Measurements from ENCODE around the gene MRPS18A.
A peak's percentile ranks its signal among the peaks of the same experiment; 100 is the strongest.

Gene MRPS18A

DNA sequence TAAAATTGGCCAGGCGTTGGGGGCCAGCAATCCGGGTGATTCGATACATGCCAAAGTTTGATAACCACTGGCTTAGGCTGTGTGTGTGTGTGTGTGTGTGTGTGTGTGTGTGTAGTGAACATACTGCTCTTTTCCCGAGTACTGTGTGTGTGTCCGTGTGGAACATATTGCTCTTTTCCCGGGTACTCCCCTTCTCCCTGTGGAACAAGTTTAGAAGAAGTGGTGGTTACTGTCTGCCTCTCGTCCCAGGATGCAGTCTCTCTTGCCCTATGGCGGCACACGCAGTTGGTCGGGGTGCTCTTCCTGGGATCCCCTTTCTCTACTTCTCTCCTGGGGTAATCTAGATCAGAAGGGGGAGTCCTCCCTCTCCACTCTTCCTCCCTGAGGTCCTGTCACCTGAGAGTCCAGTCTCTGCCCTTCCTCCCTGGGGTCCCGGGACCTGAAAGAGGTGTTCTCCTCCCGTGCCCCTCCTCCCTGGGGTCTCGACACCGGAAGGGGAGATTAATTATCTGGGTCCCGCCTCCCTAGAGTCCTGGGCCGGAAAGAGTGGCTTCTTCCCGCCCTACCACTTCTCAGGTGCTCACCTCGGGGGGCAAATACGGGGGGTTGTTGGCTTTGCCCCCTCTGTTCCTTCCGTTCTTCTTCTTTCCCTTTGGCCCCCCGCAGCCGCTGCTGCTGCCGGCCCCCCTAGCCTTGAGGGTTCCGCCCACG is 59.0 kb downstream of the MRPS18A start:
- no peaks in the 10 kb centered on the region for H3K9me3 ChIP-seq (ENCODE audit: control insufficient read depth in 2 of 2, low read length in 2 of 2)
- peak overlapping the region; percentile 92 to 93 for H3K4me3 ChIP-seq (ENCODE audit: low read length in 2 of 2)
- peaks cover 16 to 17% of the 10 kb centered on the region in 2 donors for H3K4me1 ChIP-seq (ENCODE audit: control insufficient read depth in 2 of 2, insufficient read depth in 2 of 2, low read length in 2 of 2)
- H3K27me3 ChIP-seq (ENCODE audit: control insufficient read depth in 2 of 2, insufficient read depth in 2 of 2, low read length in 2 of 2), result no peaks in the 10 kb centered on the region
- H3K36me3 ChIP-seq (ENCODE audit: control insufficient read depth in 2 of 2, insufficient read depth in 2 of 2, low read length in 2 of 2), result peaks cover 25 to 32% of the 10 kb centered on the region in 2 donors
- peak overlapping the region; percentile 94 to 96 for H3K9ac ChIP-seq (ENCODE audit: low read depth in 1 of 2, low read length in 2 of 2)
- H3K27ac ChIP-seq (ENCODE audit: low read depth in 2 of 2, low read length in 2 of 2), result peak overlapping the region; percentile 86 to 88

DNA sequence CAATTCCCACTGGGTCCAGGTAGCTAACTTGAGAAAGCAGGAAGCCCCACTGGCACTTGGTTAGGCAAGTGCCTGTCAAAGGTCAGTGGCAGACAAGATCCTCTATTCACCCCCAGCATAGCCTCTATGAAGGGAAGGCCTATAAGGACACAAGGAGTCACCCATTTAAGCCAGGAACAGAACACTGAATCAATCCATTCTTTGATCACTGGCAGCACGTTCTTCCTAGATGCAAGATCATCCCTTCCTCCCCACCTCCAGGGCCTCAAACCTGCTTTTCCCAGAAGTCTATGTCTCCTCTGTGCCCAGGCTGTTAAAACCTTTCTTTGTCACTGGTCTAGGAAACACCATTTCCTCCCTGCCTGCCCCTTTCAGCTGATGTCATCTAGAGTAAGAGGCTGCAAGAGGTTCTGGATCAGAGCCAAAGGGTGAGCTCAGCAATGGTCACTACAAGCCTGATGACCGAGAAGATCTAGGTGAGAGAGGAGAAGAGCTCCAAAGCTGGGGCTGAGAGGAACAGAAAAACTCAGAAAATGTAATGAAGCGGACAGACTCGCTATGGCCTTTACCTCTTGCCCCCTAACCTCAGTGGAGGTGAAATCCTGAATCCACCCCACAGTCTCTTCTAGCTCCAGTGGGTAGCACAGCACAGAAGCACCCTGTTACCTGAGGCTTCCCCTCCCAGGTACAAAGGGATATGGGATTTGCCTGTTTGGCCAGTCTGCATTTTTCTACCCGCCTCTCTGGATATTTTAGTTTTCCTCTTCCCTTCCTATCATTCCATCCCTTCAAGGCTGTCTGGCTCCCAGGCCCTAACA is 60.4 kb downstream of the MRPS18A start:
- Histone ChIP-seq H3K4me3 (ENCODE audit: low read length in 2 of 2) (peak overlapping the region; percentile 1 to 35), H3K9ac (ENCODE audit: low read depth in 1 of 2, low read length in 2 of 2) (peak overlapping the region; percentile 39 to 58), H3K27ac (ENCODE audit: low read depth in 2 of 2, low read length in 2 of 2) (peak overlapping the region; percentile 38 to 43)

DNA sequence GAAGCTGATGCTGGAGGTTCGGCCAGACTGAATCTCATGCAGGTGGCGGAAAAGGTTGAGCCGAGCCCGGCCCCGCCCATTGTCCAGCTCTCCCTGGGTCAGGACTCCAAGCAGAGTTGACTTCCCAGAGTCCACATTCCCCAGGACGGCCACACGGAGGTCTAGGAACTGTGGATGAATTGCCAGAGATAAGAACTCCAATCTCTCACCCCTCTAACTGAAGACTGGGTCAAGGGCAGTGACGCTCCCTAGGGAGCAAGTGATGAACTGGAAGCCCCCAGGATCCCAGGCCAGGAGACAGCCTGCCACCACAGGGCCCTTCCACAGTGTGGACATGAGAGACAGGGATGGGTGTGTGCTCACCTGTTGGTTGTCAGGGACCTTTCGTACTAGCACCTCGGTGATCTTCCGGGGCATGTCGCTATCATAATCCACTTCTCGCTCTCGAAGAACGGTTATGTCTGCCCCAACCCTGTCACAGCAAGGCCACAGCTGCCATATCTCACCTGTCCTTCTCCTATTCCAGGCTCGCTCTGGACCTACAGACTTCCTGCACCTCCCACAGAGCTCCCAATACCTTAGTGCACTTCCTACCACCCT is 62.1 kb downstream of the MRPS18A start:
- Histone ChIP-seq H3K9me3 (ENCODE audit: control insufficient read depth in 2 of 2, low read length in 2 of 2) (no peaks in the 10 kb centered on the region), H3K27ac (ENCODE audit: low read depth in 2 of 2, low read length in 2 of 2) (no peak overlapping the region), H3K9ac (ENCODE audit: low read depth in 1 of 2, low read length in 2 of 2) (no peak overlapping the region), H3K4me3 (ENCODE audit: low read length in 2 of 2) (no peak overlapping the region), H3K36me3 (ENCODE audit: control insufficient read depth in 2 of 2, insufficient read depth in 2 of 2, low read length in 2 of 2) (peaks cover 53 to 58% of the 10 kb centered on the region in 2 donors), H3K4me1 (ENCODE audit: control insufficient read depth in 2 of 2, insufficient read depth in 2 of 2, low read length in 2 of 2) (peaks cover 14 to 16% of the 10 kb centered on the region in 2 donors), H3K27me3 (ENCODE audit: control insufficient read depth in 2 of 2, insufficient read depth in 2 of 2, low read length in 2 of 2) (no peaks in the 10 kb centered on the region)

More for the DNA sequence above, 60.4 kb downstream of the MRPS18A start:
- Histone ChIP-seq H3K36me3 (ENCODE audit: control insufficient read depth in 2 of 2, insufficient read depth in 2 of 2, low read length in 2 of 2) (peaks cover 36 to 41% of the 10 kb centered on the region in 2 donors), H3K4me1 (ENCODE audit: control insufficient read depth in 2 of 2, insufficient read depth in 2 of 2, low read length in 2 of 2) (peaks cover 14 to 16% of the 10 kb centered on the region in 2 donors), H3K27me3 (ENCODE audit: control insufficient read depth in 2 of 2, insufficient read depth in 2 of 2, low read length in 2 of 2) (no peaks in the 10 kb centered on the region), H3K9me3 (ENCODE audit: control insufficient read depth in 2 of 2, low read length in 2 of 2) (no peaks in the 10 kb centered on the region)

DNA sequence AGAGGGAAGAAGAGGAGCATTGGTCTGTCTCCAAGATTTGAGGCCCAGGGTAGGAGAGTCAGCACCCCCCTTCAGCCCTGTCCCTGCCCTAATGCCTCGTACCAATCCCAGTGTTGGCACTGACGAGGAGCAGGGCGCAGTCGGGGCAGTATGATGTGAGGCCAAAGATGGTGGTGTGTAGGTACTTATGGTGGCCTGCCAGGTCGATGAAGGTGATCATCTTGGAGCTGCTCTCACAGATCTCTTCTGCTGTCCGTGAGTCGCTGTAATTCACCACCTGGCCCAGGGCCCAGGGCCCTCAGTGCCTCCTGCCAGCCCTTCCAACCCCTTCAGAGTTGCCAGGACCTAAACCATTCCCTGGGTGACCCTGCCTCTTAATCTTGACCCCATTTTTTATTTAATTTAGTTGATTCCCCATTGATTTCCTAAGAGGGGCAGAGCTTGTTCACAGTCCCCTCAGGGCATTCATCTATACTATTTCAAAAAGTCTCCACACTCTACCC is 62.8 kb downstream of the MRPS18A start:
- Histone ChIP-seq H3K36me3 (ENCODE audit: control insufficient read depth in 2 of 2, insufficient read depth in 2 of 2, low read length in 2 of 2) (peaks cover 58 to 63% of the 10 kb centered on the region in 2 donors), H3K4me1 (ENCODE audit: control insufficient read depth in 2 of 2, insufficient read depth in 2 of 2, low read length in 2 of 2) (peaks cover 9 to 10% of the 10 kb centered on the region in 2 donors), H3K9ac (ENCODE audit: low read depth in 1 of 2, low read length in 2 of 2) (no peak overlapping the region)

DNA sequence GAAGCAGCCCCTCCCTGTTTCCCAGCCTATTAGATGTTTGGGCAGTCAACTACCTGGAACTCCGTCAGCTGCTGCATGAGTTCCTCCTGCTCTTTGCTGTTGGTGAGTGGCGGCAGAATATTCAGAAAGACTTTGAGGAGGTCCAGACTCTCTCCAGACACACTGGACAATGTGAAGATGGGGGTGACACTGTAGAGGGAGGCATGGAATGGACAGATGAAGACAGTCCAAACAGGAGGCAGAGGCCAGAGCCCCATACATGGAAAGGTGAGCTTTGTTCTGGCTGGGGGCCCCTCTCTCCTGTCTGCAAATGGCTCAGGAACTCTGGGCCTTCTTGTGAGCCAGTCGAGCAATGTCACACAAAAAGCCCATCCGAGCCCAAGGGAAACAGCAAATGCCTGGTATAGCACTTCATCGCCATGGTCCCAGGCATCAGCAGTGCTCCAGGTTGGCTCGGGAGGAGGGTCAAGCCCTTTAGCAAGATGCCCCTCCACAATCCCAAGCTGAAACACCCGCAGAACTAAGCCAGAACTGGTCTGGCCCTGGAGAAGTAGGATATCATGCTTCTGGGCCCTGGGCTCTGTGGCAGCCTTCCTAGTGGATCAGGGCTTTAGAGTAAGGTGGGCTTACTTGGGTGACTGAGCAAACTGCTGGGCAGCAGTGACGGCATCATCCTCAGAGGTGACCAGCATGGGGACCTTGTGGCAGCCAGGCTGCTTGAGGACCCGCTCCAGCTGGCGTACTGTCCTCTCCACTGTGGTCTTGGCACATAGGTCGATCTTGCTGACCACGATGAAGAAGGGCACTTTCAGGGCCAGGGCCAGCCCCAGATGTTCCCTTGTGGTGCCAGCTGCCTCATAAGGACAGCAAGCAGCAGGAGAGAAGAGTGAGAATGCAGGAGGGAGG is 63.5 kb downstream of the MRPS18A start:
- H3K9ac ChIP-seq (ENCODE audit: low read depth in 1 of 2, low read length in 2 of 2), result no peak overlapping the region
- H3K27ac ChIP-seq (ENCODE audit: low read depth in 2 of 2, low read length in 2 of 2), result no peak overlapping the region
- H3K9me3 ChIP-seq (ENCODE audit: control insufficient read depth in 2 of 2, low read length in 2 of 2), result no peaks in the 10 kb centered on the region
- H3K27me3 ChIP-seq (ENCODE audit: control insufficient read depth in 2 of 2, insufficient read depth in 2 of 2, low read length in 2 of 2), result no peaks in the 10 kb centered on the region
- peaks cover 59 to 70% of the 10 kb centered on the region in 2 donors for H3K36me3 ChIP-seq (ENCODE audit: control insufficient read depth in 2 of 2, insufficient read depth in 2 of 2, low read length in 2 of 2)
- peaks cover 9% of the 10 kb centered on the region in 2 donors for H3K4me1 ChIP-seq (ENCODE audit: control insufficient read depth in 2 of 2, insufficient read depth in 2 of 2, low read length in 2 of 2)
- H3K4me3 ChIP-seq (ENCODE audit: low read length in 2 of 2), result no peak overlapping the region

More for the DNA sequence above, 62.8 kb downstream of the MRPS18A start:
- no peaks in the 10 kb centered on the region for H3K27me3 ChIP-seq (ENCODE audit: control insufficient read depth in 2 of 2, insufficient read depth in 2 of 2, low read length in 2 of 2)
- no peak overlapping the region for H3K27ac ChIP-seq (ENCODE audit: low read depth in 2 of 2, low read length in 2 of 2)
- no peaks in the 10 kb centered on the region for H3K9me3 ChIP-seq (ENCODE audit: control insufficient read depth in 2 of 2, low read length in 2 of 2)
- no peak overlapping the region for H3K4me3 ChIP-seq (ENCODE audit: low read length in 2 of 2)

DNA sequence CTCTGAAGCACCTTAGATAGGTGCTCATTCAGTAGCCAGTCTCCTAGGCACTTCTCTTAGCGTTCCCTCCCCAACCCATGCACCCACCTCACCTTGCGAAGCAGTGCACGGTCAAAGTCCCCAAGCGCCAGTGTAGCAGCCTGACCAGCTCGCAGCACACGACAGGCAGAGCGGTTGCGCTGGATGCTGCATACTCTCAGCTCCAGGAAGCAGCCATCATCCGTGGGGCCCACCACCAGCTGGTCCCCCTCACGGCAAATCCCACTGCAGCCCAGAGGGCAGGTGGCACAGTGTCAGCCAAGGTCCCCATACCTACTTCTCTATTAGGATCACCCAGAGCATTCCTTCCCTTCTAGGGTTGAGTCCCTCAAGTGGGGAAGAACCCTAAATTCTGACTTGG is 65.0 kb downstream of the MRPS18A start:
- peaks cover 7 to 8% of the 10 kb centered on the region in 2 donors for H3K4me1 ChIP-seq (ENCODE audit: control insufficient read depth in 2 of 2, insufficient read depth in 2 of 2, low read length in 2 of 2)
- no peaks in the 10 kb centered on the region for H3K27me3 ChIP-seq (ENCODE audit: control insufficient read depth in 2 of 2, insufficient read depth in 2 of 2, low read length in 2 of 2)
- no peak overlapping the region for H3K27ac ChIP-seq (ENCODE audit: low read depth in 2 of 2, low read length in 2 of 2)
- peaks cover 59 to 72% of the 10 kb centered on the region in 2 donors for H3K36me3 ChIP-seq (ENCODE audit: control insufficient read depth in 2 of 2, insufficient read depth in 2 of 2, low read length in 2 of 2)
- H3K9me3 ChIP-seq (ENCODE audit: control insufficient read depth in 2 of 2, low read length in 2 of 2), result no peaks in the 10 kb centered on the region
- H3K4me3 ChIP-seq (ENCODE audit: low read length in 2 of 2), result no peak overlapping the region
- no peak overlapping the region for H3K9ac ChIP-seq (ENCODE audit: low read depth in 1 of 2, low read length in 2 of 2)

DNA sequence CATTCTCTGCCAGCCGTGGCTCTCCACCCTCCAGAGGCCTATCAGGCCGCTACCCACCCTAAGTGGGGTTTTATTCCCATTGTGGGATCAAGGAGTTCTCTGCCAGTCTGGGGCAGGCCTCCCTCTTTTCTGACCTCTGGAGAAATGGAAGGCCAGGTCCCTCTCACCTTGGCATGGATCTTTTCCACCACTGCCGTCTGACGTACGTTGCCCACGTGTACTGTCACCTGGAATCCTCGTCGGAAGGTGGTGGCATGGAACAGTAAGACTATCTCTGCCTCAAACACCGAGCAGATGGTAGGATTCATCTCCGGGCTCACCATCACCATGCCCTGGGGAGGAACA is 65.8 kb downstream of the MRPS18A start:
- H3K27ac ChIP-seq (ENCODE audit: low read depth in 2 of 2, low read length in 2 of 2), result no peak overlapping the region
- H3K9me3 ChIP-seq (ENCODE audit: control insufficient read depth in 2 of 2, low read length in 2 of 2), result no peaks in the 10 kb centered on the region
- no peak overlapping the region for H3K9ac ChIP-seq (ENCODE audit: low read depth in 1 of 2, low read length in 2 of 2)

More for the DNA sequence above, 65.8 kb downstream of the MRPS18A start:
- Histone ChIP-seq H3K27me3 (ENCODE audit: control insufficient read depth in 2 of 2, insufficient read depth in 2 of 2, low read length in 2 of 2) (no peaks in the 10 kb centered on the region), H3K4me1 (ENCODE audit: control insufficient read depth in 2 of 2, insufficient read depth in 2 of 2, low read length in 2 of 2) (peaks cover under 1% of the 10 kb centered on the region in 2 donors), H3K4me3 (ENCODE audit: low read length in 2 of 2) (no peak overlapping the region), H3K36me3 (ENCODE audit: control insufficient read depth in 2 of 2, insufficient read depth in 2 of 2, low read length in 2 of 2) (peaks cover 59 to 69% of the 10 kb centered on the region in 2 donors)

Measured in mucosa of rectum (tissue), 2 donors.